C4-2B (cell line): ENCODE data around the gene CCDC170.
A peak's percentile ranks its signal among the peaks of the same experiment; 100 is the strongest.

Source experiments
- H3K27ac ChIP-seq: fragments of 450-650 bp; 2 replicates; pipeline ENCODE4 v1.5.1; 2017
- CTCF ChIP-seq: fragments of 450-650 bp; conservative IDR thresholded peaks from 2 replicates; pipeline ENCODE4 v1.5.1; 2017; ENCODE audit warnings: mild to moderate bottlenecking
- ZFX ChIP-seq: fragments of 450-650 bp; IDR thresholded peaks from 2 replicates; pipeline ENCODE4 v1.6.1; 2017

CCDC170 gene

GRCh38 chr6:151658091-151658490 lies 164.3 kb downstream of the CCDC170 start:
- no peak for TF ChIP-seq ZFX
- no peak for TF ChIP-seq CTCF
- H3K27ac ChIP-seq, result no peak overlapping the region

- no peak for TF ChIP-seq CTCF
- no peak for TF ChIP-seq ZFX
- peak overlapping the region; percentile 75 for H3K27ac ChIP-seq
Observed at GRCh38 chr6:151659212-151659611, 165.4 kb downstream of the CCDC170 start.

- no peak for TF ChIP-seq ZFX
- TF ChIP-seq CTCF, result no peak
- H3K27ac ChIP-seq, result no peak overlapping the region
Observed at GRCh38 chr6:151661509-151661908, 167.7 kb downstream of the CCDC170 start.

GRCh38 chr6:151661928-151662327 lies 168.1 kb downstream of the CCDC170 start:
- TF ChIP-seq ZFX (no peak), CTCF (no peak)
- no peak overlapping the region for H3K27ac ChIP-seq

GRCh38 chr6:151663559-151663958 lies 169.7 kb downstream of the CCDC170 start:
- H3K27ac ChIP-seq, result no peak overlapping the region
- no peak for TF ChIP-seq ZFX
- TF ChIP-seq CTCF, result no peak

- TF ChIP-seq ZFX (no peak), CTCF (no peak)
- no peak overlapping the region for H3K27ac ChIP-seq
Observed at GRCh38 chr6:151664390-151664789, 170.6 kb downstream of the CCDC170 start.

GRCh38 chr6:151665329-151665728 lies 171.5 kb downstream of the CCDC170 start:
- no peak overlapping the region for H3K27ac ChIP-seq
- TF ChIP-seq ZFX, result no peak
- no peak for TF ChIP-seq CTCF
